Mesendoderm (in vitro differentiated cells): ENCODE measurements around the gene CUX1.

Experiments
- DNase-seq: peaks from one replicate; pipeline ENCODE4 v3.0.0; 2013
- H2AK5ac ChIP-seq: 2 replicates; pipeline ENCODE4 v1.6.1; 2013; ENCODE audit warnings: low read length, inconsistent platforms
- H2BK120ac ChIP-seq: 2 replicates; pipeline ENCODE4 v1.6.1; 2013; ENCODE audit warnings: low read depth, mild to moderate bottlenecking, low read length, moderate library complexity, mixed read lengths
- H2BK15ac ChIP-seq: replicated peaks from 2 replicates; pipeline ENCODE4 v1.6.1; 2013; ENCODE audit warnings: low read depth, mild to moderate bottlenecking, moderate library complexity
- H2BK5ac ChIP-seq: 2 replicates; pipeline ENCODE4 v1.6.1; 2013; ENCODE audit warnings: low read length, inconsistent platforms
- H3K18ac ChIP-seq: 2 replicates; pipeline ENCODE4 v1.6.1; 2013; ENCODE audit warnings: mild to moderate bottlenecking, low read length, mixed read lengths
- H3K23ac ChIP-seq: one replicate; pipeline ENCODE4 v1.6.1; 2013; ENCODE audit warnings: low read length
- H3K27ac ChIP-seq: 2 replicates; pipeline ENCODE4 v1.5.1; 2013; ENCODE audit warnings: low read depth, mild to moderate bottlenecking, inconsistent platforms, low read length, moderate library complexity
- H3K27me3 ChIP-seq: 2 replicates; pipeline ENCODE4 v1.6.1; 2013; ENCODE audit warnings: low read length, control low read depth, mild to moderate bottlenecking, inconsistent platforms; ENCODE audit not compliant: insufficient read depth, poor library complexity
- H3K36me3 ChIP-seq: 2 replicates; pipeline ENCODE4 v1.6.1; 2013; ENCODE audit warnings: low read length, inconsistent platforms; ENCODE audit not compliant: control insufficient read depth, insufficient read depth
- H3K4ac ChIP-seq: one replicate; pipeline ENCODE4 v1.6.1; 2013; ENCODE audit warnings: low read depth, mild to moderate bottlenecking, low read length, moderate library complexity
- H3K4me1 ChIP-seq: 2 replicates; pipeline ENCODE4 v1.6.1; 2013; ENCODE audit warnings: low read depth, low read length, inconsistent platforms; ENCODE audit not compliant: control insufficient read depth
- H3K4me2 ChIP-seq: 2 replicates; pipeline ENCODE4 v1.6.1; 2013; ENCODE audit warnings: low read length
- H3K4me3 ChIP-seq: 2 replicates; pipeline ENCODE4 v1.5.1; 2013; ENCODE audit warnings: mild to moderate bottlenecking, low read length
- H3K56ac ChIP-seq: one replicate; pipeline ENCODE4 v1.6.1; 2013; ENCODE audit warnings: low read length
- H3K79me1 ChIP-seq: 2 replicates; pipeline ENCODE4 v1.6.1; 2013; ENCODE audit warnings: low read length, inconsistent platforms
- H3K79me2 ChIP-seq: 2 replicates; pipeline ENCODE4 v1.6.1; 2013; ENCODE audit warnings: mild to moderate bottlenecking, low read length; ENCODE audit not compliant: control insufficient read depth, insufficient read depth
- H3K9ac ChIP-seq: 2 replicates; pipeline ENCODE4 v1.6.1; 2013; ENCODE audit warnings: low read length, inconsistent platforms
- H4K5ac ChIP-seq: one replicate; pipeline ENCODE4 v1.6.1; 2013; ENCODE audit warnings: low read length
- H4K8ac ChIP-seq: one replicate; pipeline ENCODE4 v1.6.1; 2013; ENCODE audit warnings: low read depth, mild to moderate bottlenecking, control low read depth, low read length, moderate library complexity
- WGBS: extraction: QIAGEN DNeasy Blood & Tissue Kit; methylation state at CpG from one replicate; pipeline ENCODE4 v1.1.7; 2013; ENCODE audit warnings: low lambda C conversion rate, missing lambda C conversion rate; ENCODE audit not compliant: insufficient coverage; ENCODE audit errors: extremely low coverage; 5-methylcytosine and 5-hydroxymethylcytosine counted together

CUX1 gene

GRCh38 chr7:102252366-102252982 is 435.0 kb downstream of the CUX1 start:
- Histone ChIP-seq H3K9ac (no peak overlapping the region), H3K4me3 (no peak overlapping the region), H3K23ac (no peak overlapping the region), H3K4me2 (no peak overlapping the region), H4K5ac (no peak overlapping the region), H3K56ac (no peak overlapping the region), H2AK5ac (no peak overlapping the region), H3K79me2 (no peaks in the 10 kb centered on the region), H2BK5ac (no peak overlapping the region), H2BK120ac (no peak overlapping the region), H3K36me3 (peaks cover 3% of the 10 kb centered on the region), H4K8ac (no peak overlapping the region), H3K27me3 (no peaks in the 10 kb centered on the region), H3K4ac (no peak overlapping the region), H3K4me1 (no peaks in the 10 kb centered on the region), H3K79me1 (no peaks in the 10 kb centered on the region), H2BK15ac (no peak overlapping the region), H3K27ac (no peak overlapping the region), H3K18ac (no peak overlapping the region)
- WGBS = no CpG with 5 or more reads among the region's 11 CpGs
- no peak for DNase-seq

GRCh38 chr7:102253066-102253972 is 435.9 kb downstream of the CUX1 start:
- Histone ChIP-seq H2BK15ac (no peak overlapping the region), H2BK120ac (no peak overlapping the region), H3K36me3 (peaks cover 3% of the 10 kb centered on the region), H4K5ac (no peak overlapping the region), H3K4ac (no peak overlapping the region), H3K27me3 (no peaks in the 10 kb centered on the region), H2BK5ac (no peak overlapping the region), H3K18ac (no peak overlapping the region), H3K79me2 (no peaks in the 10 kb centered on the region), H3K9ac (no peak overlapping the region), H3K4me1 (no peaks in the 10 kb centered on the region), H3K27ac (no peak overlapping the region), H3K4me3 (no peak overlapping the region), H4K8ac (no peak overlapping the region), H3K23ac (no peak overlapping the region), H3K4me2 (no peak overlapping the region), H3K56ac (no peak overlapping the region), H3K79me1 (no peaks in the 10 kb centered on the region), H2AK5ac (no peak overlapping the region)
- no peak for DNase-seq
- WGBS = no CpG with 5 or more reads among the region's 19 CpGs

- Histone ChIP-seq H4K5ac (no peak overlapping the region), H3K27me3 (no peaks in the 10 kb centered on the region), H2BK120ac (no peak overlapping the region), H3K79me2 (no peaks in the 10 kb centered on the region), H3K56ac (no peak overlapping the region), H3K4me2 (no peak overlapping the region), H2AK5ac (no peak overlapping the region), H3K79me1 (no peaks in the 10 kb centered on the region), H3K18ac (no peak overlapping the region), H3K36me3 (peaks cover 3% of the 10 kb centered on the region), H3K4me3 (no peak overlapping the region), H3K27ac (no peak overlapping the region), H4K8ac (no peak overlapping the region), H3K4me1 (no peaks in the 10 kb centered on the region), H2BK5ac (no peak overlapping the region), H2BK15ac (no peak overlapping the region), H3K4ac (no peak overlapping the region), H3K23ac (no peak overlapping the region), H3K9ac (no peak overlapping the region)
- DNase-seq = no peak
- WGBS = no CpG with 5 or more reads among the region's 13 CpGs
Measured at GRCh38 chr7:102253973-102254370, 436.5 kb downstream of the CUX1 start.

GRCh38 chr7:102254521-102254920 is 437.1 kb downstream of the CUX1 start:
- Histone ChIP-seq H3K56ac (no peak overlapping the region), H4K8ac (no peak overlapping the region), H3K4me3 (no peak overlapping the region), H3K27ac (no peak overlapping the region), H3K79me2 (no peaks in the 10 kb centered on the region), H3K4ac (no peak overlapping the region), H2BK120ac (no peak overlapping the region), H3K18ac (no peak overlapping the region), H3K4me1 (no peaks in the 10 kb centered on the region), H3K79me1 (no peaks in the 10 kb centered on the region), H3K27me3 (no peaks in the 10 kb centered on the region), H3K23ac (no peak overlapping the region), H2BK5ac (no peak overlapping the region), H2AK5ac (no peak overlapping the region), H4K5ac (no peak overlapping the region), H3K9ac (no peak overlapping the region), H3K36me3 (peaks cover 3% of the 10 kb centered on the region), H2BK15ac (no peak overlapping the region), H3K4me2 (no peak overlapping the region)
- no peak for DNase-seq
- no CpG with 5 or more reads among the region's 8 CpGs for WGBS

GRCh38 chr7:102255501-102255900 is 438.1 kb downstream of the CUX1 start:
- no peaks in the 10 kb centered on the region for H3K79me2 ChIP-seq
- no peak overlapping the region for H3K4ac ChIP-seq
- no peak overlapping the region for H2BK120ac ChIP-seq
- H2AK5ac ChIP-seq = no peak overlapping the region
- no peak overlapping the region for H3K9ac ChIP-seq
- no peak overlapping the region for H3K23ac ChIP-seq
- no peak overlapping the region for H3K27ac ChIP-seq
- H3K79me1 ChIP-seq = no peaks in the 10 kb centered on the region
- H3K4me2 ChIP-seq = no peak overlapping the region
- H2BK5ac ChIP-seq = no peak overlapping the region
- peaks cover under 1% of the 10 kb centered on the region for H3K36me3 ChIP-seq
- no peak overlapping the region for H4K5ac ChIP-seq
- H3K27me3 ChIP-seq = no peaks in the 10 kb centered on the region
- no peak overlapping the region for H2BK15ac ChIP-seq
- WGBS = no CpG with 5 or more reads among the region's 7 CpGs
- H3K18ac ChIP-seq = no peak overlapping the region
- H3K4me3 ChIP-seq = no peak overlapping the region
- no peak for DNase-seq
- H3K56ac ChIP-seq = no peak overlapping the region
- H3K4me1 ChIP-seq = no peaks in the 10 kb centered on the region
- H4K8ac ChIP-seq = no peak overlapping the region
